ENCODE measurements around the gene PRELP. TPM values are rescaled to one million over a fixed set of nuclear protein-coding genes. Genes with fewer than 3 reads are reported as not detected.

The PRELP gene
- total and polyA plus RNA-seq, 9 of the 15 experiments (the other 6 are each of a cell fraction or from before 2014, with no cell fraction given) = 0.04 TPM; not detected in 8

DNA sequence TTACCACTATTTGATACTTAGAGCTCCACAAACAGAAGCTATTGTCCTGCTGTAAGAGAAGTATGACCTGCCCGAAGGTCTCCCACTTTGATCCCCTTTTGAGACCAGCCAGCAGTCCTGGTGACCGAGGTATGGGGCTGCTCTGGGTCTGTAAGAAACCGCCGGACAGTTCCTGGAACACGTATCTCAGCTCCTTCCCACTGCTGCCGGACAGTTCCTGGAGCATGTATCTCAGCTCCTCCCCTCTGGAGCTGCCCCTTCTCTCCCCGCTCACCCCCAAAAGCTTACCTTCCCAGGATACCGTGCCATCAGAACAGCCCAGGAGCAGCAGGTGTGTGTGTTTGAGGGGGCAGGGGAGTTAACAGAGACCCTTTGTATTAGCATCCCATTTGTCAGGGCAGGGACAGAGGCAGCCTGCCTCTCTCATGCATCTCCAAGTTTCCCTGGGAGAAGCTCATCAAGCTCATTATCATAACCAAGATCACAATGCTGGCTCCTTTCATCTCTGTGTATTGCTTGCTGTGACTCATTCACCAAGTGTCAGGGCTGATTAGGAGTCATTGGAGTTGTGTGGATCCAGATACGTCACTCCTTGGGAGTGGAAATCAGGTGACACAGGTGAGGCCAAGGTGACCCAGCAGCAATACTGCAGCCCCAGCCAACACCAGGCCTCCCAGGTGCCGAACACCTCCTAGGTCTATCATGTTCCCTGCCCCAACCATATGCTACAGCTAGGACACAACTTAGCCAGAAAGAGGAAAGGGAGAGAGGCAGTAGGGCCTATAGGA is 43.6 kb downstream of the PRELP start (continued):
- TF ChIP-seq CBFA2T2 (conservative IDR thresholded peaks at IDR 0.05) (peak; percentile 54), ZNF184 (CRISPR knock-in tag; IDR thresholded peaks at IDR 0.05) (no peak), OTX1 (CRISPR knock-in tag; IDR thresholded peaks at IDR 0.05) (no peak), CBX3 (IDR thresholded peaks at IDR 0.05; ENCODE audit: borderline replicate concordance in 1 of 2, low read length in 2 of 2) (no peak), NR2C1 (IDR thresholded peaks at IDR 0.05) (no peak), NR2C1 (tag; IDR thresholded peaks at IDR 0.05) (no peak), BCOR (IDR thresholded peaks at IDR 0.05) (no peak), ZNF146 (CRISPR knock-in tag; IDR thresholded peaks at IDR 0.05; ENCODE audit: unreplicated experiment) (no peak), ZNF384 (IDR thresholded peaks at IDR 0.05; ENCODE audit: low read depth, low read length) (no peak), JUND (IDR thresholded peaks at IDR 0.05; ENCODE audit: borderline replicate concordance, low read depth, low read length) (peak; percentile 76), JUND (tag; IDR thresholded peaks at IDR 0.05; ENCODE audit: borderline replicate concordance, low read depth, low read length) (peak; percentile 60; the same call in 1 of the 3 replicates), ESRRB (CRISPR knock-in tag; IDR thresholded peaks at IDR 0.05; ENCODE audit: borderline replicate concordance) (no peak)
- TF ChIP-seq, protein P1, sequence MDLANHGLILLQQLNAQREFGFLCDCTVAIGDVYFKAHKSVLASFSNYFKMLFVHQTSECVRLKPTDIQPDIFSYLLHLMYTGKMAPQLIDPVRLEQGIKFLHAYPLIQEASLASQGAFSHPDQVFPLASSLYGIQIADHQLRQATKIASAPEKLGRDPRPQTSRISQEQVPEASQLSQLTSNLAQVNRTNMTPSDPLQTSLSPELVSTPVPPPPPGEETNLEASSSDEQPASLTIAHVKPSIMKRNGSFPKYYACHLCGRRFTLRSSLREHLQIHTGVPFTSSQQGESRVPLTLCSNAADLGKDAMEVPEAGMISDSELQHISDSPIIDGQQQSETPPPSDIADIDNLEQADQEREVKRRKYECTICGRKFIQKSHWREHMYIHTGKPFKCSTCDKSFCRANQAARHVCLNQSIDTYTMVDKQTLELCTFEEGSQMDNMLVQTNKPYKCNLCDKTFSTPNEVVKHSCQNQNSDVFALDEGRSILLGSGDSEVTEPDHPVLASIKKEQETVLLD (IDR thresholded peaks at IDR 0.05) = no peak
- TF ChIP-seq, protein P2, sequence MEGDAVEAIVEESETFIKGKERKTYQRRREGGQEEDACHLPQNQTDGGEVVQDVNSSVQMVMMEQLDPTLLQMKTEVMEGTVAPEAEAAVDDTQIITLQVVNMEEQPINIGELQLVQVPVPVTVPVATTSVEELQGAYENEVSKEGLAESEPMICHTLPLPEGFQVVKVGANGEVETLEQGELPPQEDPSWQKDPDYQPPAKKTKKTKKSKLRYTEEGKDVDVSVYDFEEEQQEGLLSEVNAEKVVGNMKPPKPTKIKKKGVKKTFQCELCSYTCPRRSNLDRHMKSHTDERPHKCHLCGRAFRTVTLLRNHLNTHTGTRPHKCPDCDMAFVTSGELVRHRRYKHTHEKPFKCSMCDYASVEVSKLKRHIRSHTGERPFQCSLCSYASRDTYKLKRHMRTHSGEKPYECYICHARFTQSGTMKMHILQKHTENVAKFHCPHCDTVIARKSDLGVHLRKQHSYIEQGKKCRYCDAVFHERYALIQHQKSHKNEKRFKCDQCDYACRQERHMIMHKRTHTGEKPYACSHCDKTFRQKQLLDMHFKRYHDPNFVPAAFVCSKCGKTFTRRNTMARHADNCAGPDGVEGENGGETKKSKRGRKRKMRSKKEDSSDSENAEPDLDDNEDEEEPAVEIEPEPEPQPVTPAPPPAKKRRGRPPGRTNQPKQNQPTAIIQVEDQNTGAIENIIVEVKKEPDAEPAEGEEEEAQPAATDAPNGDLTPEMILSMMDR (IDR thresholded peaks at IDR 0.05 in 2 of 3, conservative IDR thresholded peaks at IDR 0.05 in 1 of 3; ENCODE audit: insufficient read depth in 2 of 3, low read depth in 1 of 3, low read length in 3 of 3) = no peak
- TF ChIP-seq, protein P3, sequence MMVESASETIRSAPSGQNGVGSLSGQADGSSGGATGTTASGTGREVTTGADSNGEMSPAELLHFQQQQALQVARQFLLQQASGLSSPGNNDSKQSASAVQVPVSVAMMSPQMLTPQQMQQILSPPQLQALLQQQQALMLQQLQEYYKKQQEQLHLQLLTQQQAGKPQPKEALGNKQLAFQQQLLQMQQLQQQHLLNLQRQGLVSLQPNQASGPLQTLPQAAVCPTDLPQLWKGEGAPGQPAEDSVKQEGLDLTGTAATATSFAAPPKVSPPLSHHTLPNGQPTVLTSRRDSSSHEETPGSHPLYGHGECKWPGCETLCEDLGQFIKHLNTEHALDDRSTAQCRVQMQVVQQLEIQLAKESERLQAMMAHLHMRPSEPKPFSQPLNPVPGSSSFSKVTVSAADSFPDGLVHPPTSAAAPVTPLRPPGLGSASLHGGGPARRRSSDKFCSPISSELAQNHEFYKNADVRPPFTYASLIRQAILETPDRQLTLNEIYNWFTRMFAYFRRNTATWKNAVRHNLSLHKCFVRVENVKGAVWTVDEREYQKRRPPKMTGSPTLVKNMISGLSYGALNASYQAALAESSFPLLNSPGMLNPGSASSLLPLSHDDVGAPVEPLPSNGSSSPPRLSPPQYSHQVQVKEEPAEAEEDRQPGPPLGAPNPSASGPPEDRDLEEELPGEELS (CRISPR knock-in tag; IDR thresholded peaks at IDR 0.05; ENCODE audit: borderline replicate concordance) = no peak
- TF ChIP-seq, protein P4, sequence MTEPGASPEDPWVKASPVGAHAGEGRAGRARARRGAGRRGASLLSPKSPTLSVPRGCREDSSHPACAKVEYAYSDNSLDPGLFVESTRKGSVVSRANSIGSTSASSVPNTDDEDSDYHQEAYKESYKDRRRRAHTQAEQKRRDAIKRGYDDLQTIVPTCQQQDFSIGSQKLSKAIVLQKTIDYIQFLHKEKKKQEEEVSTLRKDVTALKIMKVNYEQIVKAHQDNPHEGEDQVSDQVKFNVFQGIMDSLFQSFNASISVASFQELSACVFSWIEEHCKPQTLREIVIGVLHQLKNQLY (CRISPR knock-in tag; conservative IDR thresholded peaks at IDR 0.05) = no peak
- TF ChIP-seq, protein P5, sequence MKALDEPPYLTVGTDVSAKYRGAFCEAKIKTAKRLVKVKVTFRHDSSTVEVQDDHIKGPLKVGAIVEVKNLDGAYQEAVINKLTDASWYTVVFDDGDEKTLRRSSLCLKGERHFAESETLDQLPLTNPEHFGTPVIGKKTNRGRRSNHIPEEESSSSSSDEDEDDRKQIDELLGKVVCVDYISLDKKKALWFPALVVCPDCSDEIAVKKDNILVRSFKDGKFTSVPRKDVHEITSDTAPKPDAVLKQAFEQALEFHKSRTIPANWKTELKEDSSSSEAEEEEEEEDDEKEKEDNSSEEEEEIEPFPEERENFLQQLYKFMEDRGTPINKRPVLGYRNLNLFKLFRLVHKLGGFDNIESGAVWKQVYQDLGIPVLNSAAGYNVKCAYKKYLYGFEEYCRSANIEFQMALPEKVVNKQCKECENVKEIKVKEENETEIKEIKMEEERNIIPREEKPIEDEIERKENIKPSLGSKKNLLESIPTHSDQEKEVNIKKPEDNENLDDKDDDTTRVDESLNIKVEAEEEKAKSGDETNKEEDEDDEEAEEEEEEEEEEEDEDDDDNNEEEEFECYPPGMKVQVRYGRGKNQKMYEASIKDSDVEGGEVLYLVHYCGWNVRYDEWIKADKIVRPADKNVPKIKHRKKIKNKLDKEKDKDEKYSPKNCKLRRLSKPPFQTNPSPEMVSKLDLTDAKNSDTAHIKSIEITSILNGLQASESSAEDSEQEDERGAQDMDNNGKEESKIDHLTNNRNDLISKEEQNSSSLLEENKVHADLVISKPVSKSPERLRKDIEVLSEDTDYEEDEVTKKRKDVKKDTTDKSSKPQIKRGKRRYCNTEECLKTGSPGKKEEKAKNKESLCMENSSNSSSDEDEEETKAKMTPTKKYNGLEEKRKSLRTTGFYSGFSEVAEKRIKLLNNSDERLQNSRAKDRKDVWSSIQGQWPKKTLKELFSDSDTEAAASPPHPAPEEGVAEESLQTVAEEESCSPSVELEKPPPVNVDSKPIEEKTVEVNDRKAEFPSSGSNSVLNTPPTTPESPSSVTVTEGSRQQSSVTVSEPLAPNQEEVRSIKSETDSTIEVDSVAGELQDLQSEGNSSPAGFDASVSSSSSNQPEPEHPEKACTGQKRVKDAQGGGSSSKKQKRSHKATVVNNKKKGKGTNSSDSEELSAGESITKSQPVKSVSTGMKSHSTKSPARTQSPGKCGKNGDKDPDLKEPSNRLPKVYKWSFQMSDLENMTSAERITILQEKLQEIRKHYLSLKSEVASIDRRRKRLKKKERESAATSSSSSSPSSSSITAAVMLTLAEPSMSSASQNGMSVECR (CRISPR knock-in tag; IDR thresholded peaks at IDR 0.05) = 0 out of 2 replicates have a peak, but pooled peaks have one; percentile 33
